Bladder microvascular endothelial cell (primary cell): ENCODE measurements around the gene CDK17. TPM values are rescaled to one million over a fixed set of nuclear protein-coding genes. Genes with fewer than 3 reads are reported as not detected.

Experiments used
- total RNA-seq: library from RNA; depleted of rRNA; stranded (reverse); fragments of >200 nt; gene quantifications from 2 replicates; pipeline ENCODE4 v1.2.3, GENCODE V29; 2014

Gene CDK17
- total RNA-seq: 131 and 186 TPM in 2 replicates

GRCh38 chr12:96399919-96400630 lies at the start of gene CDK17:
CDK17 (minus strand) TSS chr12:96400439; CDS start chr12:96334836, 65,603 bp downstream.

Other genes starting within 250 kb of the CDK17 start
- gene ELK3, start 206.1 kb downstream of the CDK17 start, total RNA-seq: 25.1 and 41.9 TPM in 2 replicates
- 6.6 and 31.5 TPM in 2 replicates for gene CFAP54, start 89.1 kb upstream of the CDK17 start, total RNA-seq